HG03442 (cell line): ENCODE measurements around the gene PPM1M.
"Not testable (repeated sequence)": the region's sequence is repeated elsewhere in the genome, so short reads cannot be mapped to it uniquely, and the experiment has no call there.

ENCODE experiments used
- ATAC-seq: cut with Tn5 transposase; IDR thresholded peaks from one replicate; pipeline ENCODE4 v1.9.1; 2021; ENCODE audit warnings: mild to moderate bottlenecking, moderate library complexity; ENCODE audit not compliant: unreplicated experiment

Gene PPM1M

DNA sequence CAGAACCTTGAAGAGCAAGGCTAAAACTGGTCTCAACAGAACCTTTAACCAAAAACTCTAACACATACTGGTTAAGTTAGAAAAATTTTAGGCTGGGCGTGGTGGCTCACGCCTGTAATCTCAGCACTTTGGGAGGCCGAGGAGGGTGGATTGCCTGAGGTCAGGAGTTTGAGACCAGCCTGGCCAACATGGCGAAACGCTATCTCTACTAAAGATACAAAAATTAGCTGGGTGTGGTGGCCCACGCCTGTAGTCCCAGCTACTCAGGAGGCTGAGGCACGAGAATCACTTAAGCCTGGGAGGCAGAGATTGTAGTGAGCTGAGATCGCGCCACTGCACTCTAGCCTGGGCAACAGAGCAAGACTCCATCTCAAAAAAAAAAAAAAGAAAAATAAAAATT lies 26.6 kb downstream of the PPM1M start:
- not testable (repeated sequence) for ATAC-seq

DNA sequence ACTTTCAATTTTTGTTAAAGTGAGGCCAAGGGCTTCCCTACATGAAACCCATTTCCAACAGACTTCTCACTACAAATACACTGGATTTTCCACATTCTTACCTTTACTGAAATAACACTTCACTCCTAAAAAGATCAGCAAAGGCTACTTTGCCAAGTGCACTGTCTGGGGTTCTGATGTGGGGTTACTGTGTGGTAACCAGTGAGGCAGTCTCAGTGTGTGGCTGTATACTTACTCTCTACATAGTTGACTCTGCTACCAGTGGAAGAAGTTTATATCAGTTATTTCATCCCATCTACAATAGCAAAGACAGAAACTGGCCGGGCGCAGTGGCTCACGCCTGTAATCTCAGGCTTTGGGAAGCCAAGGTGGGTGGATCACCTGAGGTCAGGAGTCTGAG lies 27.3 kb downstream of the PPM1M start:
- no peak for ATAC-seq

DNA sequence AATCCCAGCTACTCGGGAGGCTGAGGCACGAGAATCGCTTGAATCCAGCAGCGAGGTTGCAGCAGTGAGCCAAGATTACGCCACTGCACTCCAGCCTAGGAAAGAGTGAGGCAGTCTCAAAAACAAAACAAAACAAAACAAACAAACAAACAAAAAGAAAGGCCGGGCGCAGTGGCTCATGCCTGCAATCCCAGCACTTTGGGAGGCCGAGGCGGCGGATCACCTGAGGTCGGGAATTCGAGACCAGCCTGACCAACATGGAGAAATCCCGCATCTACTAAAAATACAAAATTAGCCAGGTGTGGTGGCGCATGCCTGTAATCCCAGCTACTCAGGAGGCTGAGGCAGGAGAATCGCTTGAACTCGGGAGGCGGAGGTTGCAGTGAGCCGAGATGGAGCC lies 29.2 kb downstream of the PPM1M start:
- not testable (repeated sequence) for ATAC-seq

DNA sequence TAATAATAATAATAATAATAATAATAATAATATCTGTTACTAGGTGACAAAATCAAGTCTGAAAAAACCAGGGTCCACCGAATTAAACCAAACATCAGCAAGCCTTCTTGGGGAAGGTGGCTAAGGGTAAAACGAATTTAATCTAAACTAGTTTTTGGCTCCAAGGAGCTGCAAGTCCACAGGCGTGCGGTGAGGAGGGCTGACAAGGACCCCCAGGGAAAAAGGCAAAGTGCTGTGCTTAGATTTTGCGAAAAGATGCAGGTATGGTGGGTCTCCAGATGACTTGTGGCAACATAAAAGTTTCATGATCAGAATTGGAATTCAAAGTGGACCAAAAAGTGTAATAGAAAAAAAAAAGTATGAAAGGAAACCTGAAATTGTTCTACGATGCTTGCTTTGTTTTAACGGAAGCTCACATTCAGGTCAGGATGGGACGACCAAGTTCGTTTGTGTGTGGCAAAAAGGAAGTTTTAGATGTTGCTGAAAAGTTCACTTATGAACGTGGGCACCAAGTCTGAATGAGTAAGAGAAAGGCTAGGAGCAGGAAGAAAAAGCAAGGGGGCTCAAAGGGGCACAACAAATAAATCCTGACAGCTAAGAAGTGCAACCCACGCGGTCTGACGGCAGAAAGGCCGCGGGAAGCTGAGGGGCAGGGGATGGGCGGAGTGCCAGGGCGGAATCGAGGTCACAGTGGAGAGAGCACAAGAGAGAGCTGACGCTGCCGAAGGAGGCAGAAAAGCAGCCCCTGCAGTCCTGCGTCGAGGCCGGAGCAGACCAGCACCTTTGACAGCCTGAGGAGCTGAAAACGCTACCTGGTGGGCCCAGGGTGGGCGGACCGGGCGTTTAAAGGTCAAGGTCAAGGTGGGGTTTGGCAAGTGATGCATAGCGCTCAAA lies 31.8 kb downstream of the PPM1M start:
- no peak for ATAC-seq

DNA sequence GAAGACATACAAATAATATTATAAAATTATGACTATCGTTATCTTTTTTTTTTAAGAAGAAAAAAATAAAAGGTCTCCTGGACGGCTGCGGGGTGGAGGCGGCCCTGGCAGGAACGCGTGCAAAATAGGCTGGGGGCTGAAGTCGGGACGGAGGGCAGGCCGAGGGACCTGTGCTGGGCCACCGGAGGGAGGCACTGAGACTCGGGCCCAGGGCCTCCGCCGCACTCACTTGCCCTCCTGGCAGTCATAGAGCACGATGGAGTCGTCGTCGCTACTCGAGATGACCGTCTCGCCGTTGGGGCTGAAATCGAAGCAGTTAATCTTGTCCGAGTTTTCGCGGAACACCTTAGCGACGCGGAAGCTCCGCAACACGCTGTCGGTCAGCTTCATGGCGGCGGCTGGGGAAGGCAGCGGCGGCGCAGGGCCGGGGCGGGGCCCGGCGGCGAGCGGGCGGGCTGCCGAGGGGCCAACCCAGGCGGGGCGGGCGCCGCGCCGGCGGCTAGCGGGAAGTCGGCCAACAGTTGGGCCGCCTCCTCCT lies 32.5 kb downstream of the PPM1M start:
- ATAC-seq: peak; percentile 52

DNA sequence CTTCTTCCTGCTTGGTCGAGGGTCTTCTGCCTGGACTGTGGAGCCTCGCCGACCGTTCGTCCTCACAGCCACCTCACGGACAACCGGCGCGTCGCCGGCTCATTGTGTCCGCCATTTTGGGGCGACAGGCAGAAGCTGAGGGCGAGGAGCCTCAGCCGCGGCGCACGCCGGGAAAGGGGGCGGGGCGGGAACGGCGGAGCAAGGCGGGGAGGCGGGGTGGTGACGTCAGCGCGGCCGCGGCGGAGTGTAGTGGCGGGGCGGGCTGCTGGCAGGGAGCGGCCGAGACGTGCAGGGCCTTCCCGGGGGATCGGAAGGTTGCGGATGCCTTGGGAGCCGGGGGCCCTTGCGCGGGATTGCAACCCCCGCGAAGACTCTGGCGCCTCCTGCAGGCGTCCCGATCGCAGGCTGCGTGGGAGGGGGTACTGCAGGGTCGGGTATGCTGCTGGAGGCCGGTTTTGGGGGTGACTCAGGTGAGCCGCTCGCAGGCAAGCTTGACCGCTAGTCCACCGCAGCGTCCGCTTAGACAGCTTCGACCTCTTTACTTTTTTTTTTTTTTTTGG lies 33.0 kb downstream of the PPM1M start, which contains the start of gene WDR82:
WDR82 (minus strand) TSS at position 140 of the 560 bp plus-strand sequence. CDS start 288 bp downstream, outside the sequence.
- peak; percentile 76 for ATAC-seq

DNA sequence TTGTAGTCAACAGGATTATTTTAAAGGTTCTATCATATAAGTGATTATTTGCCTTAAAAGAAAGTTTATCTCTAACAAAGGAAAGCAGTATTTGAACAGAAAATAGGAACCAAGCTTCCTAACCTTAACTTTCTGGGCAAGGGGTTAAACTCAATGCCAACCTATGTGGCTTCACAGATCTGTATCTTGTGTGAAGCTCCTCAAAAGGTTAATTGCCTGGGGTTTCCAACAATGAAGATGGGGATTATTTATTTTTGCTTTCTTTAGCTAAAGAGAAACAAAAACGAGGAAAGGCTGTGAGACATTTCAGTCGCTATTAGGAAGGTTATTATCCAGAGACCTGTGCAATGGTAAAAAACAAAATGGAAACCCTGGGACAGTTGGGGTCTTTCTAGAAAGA lies 34.0 kb downstream of the PPM1M start:
- ATAC-seq: no peak

DNA sequence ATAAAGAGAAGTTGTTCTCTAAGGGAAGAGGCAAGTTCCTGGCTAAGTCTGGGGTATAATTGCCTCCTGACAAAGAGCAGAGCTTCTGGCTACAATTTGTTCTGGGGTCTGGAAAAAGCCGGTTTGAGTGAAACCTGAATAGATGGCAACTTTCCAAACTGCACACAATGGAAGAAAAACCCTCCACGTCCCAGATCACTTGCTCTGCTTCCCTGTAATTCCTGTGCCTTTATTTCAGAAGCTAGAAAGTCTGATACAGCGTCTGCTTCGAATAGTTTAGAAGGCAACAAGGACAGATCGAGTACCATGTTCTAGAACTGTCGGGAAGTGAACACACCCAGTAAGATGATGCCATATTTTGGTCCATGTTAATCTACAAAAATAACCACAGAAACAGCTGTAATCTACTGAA lies 34.5 kb downstream of the PPM1M start:
- no peak for ATAC-seq

DNA sequence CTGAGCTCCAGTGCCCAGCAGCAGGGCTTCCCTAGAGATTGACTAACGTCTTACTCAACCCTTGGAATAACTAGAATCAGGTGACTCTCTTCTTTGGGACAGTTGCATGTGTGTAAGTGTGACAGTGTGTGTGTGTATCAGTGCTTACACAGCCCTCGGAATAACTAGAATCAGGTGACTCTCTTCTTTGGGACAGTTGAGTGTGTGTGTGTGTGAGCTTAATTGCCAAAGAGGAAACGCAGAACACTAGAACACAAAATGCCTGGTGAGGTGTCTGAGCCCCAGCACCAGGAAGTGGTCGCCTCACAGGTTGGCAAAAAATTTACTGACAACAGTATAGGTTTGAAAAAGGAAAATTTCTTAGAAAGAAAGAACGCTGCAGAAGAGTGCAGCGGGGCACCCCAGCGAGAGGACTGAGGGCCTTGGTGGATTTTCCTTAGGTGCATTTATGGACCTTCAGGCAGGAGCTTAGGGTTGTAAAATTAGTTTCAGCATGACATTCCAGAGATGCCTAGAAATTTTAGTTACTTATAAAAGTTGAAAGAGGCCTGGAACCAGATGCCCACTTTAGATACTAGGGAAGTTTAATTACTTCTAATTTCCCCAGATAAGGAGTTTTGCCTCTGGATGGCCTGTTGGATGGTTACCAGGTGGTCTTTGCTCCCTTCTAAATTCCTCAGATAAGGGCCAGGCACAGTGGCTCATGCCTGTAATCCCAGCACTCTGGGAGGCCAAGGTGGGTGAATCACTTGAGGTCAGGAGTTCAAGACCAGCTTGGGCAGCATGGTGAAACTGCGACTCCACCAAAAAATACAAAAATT lies 36.6 kb downstream of the PPM1M start:
- ATAC-seq: no peak

DNA sequence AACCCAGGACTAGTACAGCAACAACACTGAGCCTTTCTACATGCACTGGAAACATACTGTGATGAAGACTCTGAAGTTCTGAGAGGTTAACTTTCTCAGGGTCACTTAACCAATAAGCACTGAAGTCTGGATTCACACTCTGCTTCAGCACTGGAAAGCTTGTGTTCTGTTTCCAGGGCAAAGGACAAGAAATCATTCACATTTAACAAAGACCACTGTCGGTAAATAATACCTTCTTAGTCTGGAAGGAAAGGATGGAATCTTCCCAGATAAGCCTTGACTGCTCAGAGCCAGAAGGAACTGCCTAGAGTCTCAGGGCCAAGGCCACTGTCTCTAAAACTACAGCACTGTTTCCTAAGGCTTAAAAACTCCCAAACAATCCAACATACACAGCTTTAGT lies 37.7 kb downstream of the PPM1M start:
- ATAC-seq: no peak

DNA sequence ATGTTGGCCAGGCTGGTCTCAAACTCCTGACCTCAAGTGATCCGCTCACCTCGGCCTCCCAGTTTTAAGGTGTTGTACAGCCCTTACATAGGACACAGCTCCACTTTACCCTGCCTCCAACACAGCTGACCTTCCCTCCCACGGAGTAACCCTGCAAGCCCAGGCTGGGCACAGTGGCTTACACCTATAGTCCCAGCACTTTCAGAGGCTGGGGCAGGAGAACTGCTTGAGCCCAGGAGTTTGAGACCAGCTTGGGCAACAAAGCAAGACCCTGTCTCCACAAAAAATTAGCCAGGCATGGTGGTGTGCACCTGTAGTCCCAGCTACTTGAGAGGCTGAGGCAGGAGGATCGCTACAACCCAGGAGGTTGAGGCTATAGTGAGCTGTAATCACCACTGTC lies 38.5 kb downstream of the PPM1M start:
- ATAC-seq: not testable (repeated sequence)

DNA sequence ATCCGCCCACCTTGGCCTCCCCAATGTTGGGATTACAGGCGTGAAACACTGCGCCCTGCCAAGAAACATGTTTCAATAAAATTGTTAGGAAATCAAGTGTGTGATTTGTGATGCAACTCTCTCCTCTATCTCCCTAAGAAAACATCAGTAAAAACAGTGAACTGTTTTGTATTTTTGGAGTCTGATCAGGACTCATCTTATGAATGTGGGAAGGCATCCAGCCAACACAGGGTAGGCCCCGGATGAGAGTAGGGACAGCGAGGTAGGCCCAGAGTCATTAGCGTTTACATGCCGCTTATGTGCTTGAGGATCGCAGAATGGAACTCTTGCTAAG lies 41.2 kb downstream of the PPM1M start:
- ATAC-seq: no peak

DNA sequence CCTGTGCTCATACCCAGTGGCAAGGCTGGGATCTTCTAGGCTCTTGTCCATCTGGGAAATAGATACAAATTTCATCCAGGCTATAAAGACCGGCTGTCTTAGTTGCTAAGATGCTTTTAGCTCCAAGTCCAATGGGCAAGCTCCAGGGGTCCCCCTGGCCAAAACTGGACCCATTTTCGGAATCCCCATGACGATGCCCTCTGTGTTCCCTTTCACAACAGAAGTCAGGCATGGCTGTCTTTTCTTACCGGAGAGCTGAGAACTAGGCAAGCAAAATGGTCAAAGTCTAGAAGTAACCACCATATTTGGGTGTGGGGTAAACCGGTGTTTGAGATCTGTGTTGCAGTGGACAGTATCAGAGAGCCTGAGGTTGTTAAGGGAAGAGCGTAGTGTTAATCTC lies 43.1 kb downstream of the PPM1M start:
- ATAC-seq: no peak

DNA sequence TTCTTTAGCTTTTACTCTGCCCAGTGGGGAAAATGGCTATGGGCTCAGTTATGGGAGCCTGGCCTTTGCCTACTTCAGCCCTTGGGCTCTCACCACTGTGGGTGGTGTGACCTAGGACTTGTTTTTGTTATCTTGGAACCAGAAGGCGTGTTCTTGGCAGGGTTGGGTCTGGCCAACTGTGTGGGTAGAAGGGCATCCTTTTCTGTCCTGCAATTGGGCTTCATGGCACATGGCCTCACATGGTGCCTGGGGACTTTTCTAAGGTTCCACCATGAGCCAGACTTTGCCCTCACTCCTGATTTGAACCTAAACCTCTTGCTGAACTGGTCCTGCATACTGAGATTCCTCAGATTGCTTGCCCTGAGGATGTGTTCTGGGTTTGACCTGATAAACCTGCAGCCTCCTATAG lies 43.8 kb downstream of the PPM1M start:
- ATAC-seq: no peak

DNA sequence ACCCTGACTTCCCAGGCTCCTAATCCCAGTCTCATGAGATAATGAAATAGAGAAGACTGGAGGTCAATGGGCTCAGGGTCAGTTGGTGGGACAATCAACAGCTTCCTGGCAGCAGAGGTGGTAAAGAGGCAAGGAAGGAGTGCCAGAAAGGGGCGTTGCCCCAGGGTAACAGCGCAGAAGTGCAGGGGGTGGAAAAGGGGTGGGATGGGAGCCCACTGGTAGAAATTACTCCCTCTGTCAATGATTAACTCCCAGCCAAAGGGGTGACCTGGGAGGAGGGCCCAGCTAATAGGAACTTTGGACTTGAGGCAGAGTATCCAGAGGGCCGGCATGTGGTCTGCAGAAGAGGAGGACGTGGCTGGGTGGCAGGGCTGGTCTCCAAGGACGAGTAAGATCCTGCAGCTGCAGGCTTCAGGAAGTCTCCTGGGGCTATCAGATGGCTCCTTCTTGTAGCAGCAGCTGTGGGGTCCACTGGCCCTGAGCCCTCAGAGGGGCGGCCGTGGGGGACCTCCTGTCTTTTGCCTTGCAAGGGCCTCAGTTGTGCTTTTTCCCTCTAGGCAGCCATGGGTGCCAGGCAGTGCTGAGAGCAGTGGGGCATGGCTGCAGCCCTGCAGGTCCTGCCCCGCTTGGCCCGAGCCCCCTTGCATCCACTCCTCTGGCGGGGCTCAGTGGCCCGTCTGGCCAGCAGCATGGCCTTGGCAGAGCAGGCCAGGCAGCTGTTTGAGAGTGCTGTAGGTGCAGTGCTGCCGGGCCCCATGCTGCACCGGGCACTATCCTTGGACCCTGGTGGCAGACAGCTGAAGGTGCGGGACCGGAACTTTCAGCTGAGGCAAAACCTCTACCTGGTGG lies 44.4 kb downstream of the PPM1M start:
- ATAC-seq: no peak

DNA sequence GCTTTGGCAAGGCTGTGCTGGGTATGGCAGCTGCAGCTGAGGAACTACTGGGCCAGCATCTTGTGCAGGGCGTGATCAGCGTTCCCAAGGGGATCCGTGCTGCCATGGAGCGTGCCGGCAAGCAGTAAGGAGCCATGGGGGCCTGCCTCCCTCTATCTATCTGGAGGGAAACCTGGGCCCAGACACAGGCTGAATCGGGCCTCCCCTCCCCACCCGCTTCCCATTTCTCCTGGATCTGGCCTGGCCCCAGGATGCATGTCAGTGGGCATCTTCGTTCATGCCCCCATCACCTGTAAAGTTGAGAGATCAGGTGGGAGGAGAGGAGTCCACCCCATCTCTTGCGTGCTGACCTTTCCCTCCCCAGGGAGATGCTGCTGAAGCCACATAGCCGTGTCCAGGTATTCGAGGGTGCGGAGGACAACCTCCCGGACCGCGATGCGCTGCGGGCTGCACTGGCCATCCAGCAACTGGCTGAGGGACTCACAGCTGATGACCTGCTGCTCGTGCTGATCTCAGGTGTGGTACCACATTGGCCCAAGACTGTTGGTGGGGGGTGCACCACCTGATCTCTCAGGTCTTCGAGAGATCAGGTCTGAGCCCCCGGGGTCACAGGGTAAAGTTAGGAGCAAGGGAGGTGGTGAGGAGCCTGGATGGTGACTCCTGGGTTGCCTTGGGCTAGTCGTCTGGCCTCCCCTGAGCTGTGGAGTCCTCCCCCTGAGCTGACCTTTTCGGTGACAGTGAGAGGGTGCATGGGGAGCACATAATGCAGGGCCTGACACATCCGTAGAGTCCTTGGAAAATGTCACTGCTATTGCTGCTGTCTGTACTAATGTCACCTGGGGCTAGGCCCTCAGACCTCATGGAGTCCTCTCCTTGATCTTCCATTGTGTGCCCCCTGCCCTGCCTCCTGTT lies 45.3 kb downstream of the PPM1M start:
- no peak for ATAC-seq

DNA sequence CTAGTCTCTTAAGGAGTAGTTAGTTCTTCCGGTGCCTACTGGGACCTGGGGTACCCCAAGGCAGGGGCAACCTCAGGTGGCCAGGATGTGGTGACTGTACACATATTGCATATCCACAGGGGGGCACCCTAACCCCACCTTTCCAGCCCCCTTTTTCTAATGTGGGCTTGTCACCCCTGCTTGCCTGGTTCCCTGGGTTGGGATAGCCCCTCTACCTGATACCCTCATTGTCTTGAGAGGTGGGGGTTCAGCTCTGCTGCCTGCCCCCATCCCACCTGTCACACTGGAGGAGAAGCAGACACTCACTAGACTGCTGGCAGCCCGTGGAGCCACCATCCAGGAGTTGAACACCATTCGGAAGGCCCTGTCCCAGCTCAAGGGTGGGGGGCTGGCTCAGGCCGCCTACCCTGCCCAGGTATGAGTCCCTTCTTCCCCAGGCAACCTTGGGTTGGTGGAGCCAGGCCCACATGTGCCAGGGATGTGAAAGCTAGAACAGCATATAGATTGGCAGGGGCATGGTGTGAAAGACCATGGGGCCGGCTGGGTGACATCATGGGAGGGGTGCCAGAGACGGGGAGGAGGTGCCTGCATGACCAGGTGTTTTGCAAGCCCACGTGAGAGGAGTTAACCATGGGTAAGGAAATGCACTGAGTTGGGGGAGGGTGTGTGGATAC lies 46.1 kb downstream of the PPM1M start:
- ATAC-seq: no peak

DNA sequence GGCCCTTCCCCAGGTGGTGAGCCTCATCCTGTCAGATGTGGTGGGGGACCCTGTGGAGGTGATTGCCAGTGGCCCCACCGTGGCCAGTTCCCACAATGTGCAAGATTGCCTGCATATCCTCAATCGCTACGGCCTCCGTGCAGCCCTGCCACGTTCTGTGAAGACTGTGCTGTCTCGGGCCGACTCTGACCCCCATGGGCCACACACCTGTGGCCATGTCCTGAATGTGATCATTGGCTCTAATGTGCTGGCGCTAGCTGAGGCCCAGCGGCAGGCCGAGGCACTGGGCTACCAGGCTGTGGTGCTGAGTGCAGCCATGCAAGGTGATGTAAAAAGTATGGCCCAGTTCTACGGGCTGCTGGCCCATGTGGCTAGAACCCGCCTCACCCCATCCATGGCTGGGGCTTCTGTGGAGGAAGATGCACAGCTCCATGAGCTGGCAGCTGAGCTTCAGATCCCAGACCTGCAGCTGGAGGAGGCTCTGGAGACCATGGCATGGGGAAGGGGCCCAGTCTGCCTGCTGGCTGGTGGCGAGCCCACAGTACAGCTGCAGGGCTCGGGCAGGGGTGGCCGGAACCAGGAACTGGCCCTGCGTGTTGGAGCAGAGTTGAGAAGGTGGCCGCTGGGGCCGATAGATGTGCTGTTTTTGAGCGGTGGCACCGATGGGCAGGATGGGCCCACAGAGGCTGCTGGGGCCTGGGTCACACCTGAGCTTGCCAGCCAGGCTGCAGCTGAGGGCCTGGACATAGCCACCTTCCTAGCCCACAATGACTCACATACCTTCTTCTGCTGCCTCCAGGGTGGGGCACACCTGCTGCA lies 46.9 kb downstream of the PPM1M start:
- no peak for ATAC-seq
